ENCODE data around the gene SBK1.

GRCh38 chr16:28294201-28294600, 1.9 kb downstream of the SBK1 start:
- no peak for TF ChIP-seq TARDBP (IDR thresholded peaks at IDR 0.05)
- TF ChIP-seq HDGF (IDR thresholded peaks at IDR 0.05; ENCODE audit: borderline replicate concordance), result no peak
- no peak for TF ChIP-seq FOXM1 (IDR thresholded peaks at IDR 0.05; ENCODE audit: borderline replicate concordance)
- TF ChIP-seq FOXK2 (IDR thresholded peaks at IDR 0.05), result no peak
- no peak for TF ChIP-seq FOXA1 (IDR thresholded peaks at IDR 0.05)
- no peak for TF ChIP-seq PKNOX1 (IDR thresholded peaks at IDR 0.05)
- no peak for TF ChIP-seq ELF4 (IDR thresholded peaks at IDR 0.05)
- no peak for TF ChIP-seq ZNF384 (IDR thresholded peaks at IDR 0.05)
- TF ChIP-seq LEF1 (IDR thresholded peaks at IDR 0.05; ENCODE audit: borderline replicate concordance), result no peak
- no peak for TF ChIP-seq CTBP1 (IDR thresholded peaks at IDR 0.05; ENCODE audit: borderline replicate concordance)
- no peak for TF ChIP-seq SP1 (IDR thresholded peaks at IDR 0.05)
- TF ChIP-seq ARNT (IDR thresholded peaks at IDR 0.05), result no peak

Measured in HEK293T (cell line).